ENCODE measurements around the gene PRKN. TPM values are rescaled to one million over a fixed set of nuclear protein-coding genes. Genes with fewer than 3 reads are reported as not detected.

PRKN gene
- total and polyA plus RNA-seq, 2 experiments from 2014 or later, result 2.3 to 3.9 TPM

- no peaks in the 10 kb centered on the region for H3K27me3 ChIP-seq
- H3K9me3 ChIP-seq (ENCODE audit: low read depth), result no peaks in the 10 kb centered on the region
- H2AFZ ChIP-seq, result no peak overlapping the region
- H3K4me1 ChIP-seq (ENCODE audit: insufficient read depth), result no peaks in the 10 kb centered on the region
- no peaks in the 10 kb centered on the region for H3K36me3 ChIP-seq (replicated peaks; ENCODE audit: insufficient read depth, low read depth)
- H3K4me3 ChIP-seq, result no peak overlapping the region
- H3K27ac ChIP-seq, result no peak overlapping the region
- H3K4me2 ChIP-seq, result no peak overlapping the region
- WGBS (ENCODE audit: low lambda C conversion rate, missing lambda C conversion rate), result 90% methylated on average over 5 of the region's 5 CpGs
- TF ChIP-seq EZH2 (IDR thresholded peaks at IDR 0.05; ENCODE audit: borderline replicate concordance) (no peak), EZH2phosphoT487 (IDR thresholded peaks at IDR 0.05; ENCODE audit: low read depth, severe bottlenecking, unreplicated experiment) (no peak)
- TF ChIP-seq, protein P1, sequence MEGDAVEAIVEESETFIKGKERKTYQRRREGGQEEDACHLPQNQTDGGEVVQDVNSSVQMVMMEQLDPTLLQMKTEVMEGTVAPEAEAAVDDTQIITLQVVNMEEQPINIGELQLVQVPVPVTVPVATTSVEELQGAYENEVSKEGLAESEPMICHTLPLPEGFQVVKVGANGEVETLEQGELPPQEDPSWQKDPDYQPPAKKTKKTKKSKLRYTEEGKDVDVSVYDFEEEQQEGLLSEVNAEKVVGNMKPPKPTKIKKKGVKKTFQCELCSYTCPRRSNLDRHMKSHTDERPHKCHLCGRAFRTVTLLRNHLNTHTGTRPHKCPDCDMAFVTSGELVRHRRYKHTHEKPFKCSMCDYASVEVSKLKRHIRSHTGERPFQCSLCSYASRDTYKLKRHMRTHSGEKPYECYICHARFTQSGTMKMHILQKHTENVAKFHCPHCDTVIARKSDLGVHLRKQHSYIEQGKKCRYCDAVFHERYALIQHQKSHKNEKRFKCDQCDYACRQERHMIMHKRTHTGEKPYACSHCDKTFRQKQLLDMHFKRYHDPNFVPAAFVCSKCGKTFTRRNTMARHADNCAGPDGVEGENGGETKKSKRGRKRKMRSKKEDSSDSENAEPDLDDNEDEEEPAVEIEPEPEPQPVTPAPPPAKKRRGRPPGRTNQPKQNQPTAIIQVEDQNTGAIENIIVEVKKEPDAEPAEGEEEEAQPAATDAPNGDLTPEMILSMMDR (IDR thresholded peaks at IDR 0.05; ENCODE audit: poor library complexity), result no peak
- DNase-seq (ENCODE audit: low spot score), result no peak
- no peaks in the 10 kb centered on the region for H4K20me1 ChIP-seq (ENCODE audit: insufficient read depth, poor library complexity, severe bottlenecking)
- no peaks in the 10 kb centered on the region for H3K9me2 ChIP-seq (replicated peaks; ENCODE audit: insufficient read depth)
- H3K79me2 ChIP-seq, result no peaks in the 10 kb centered on the region
Measured at GRCh38 chr6:161522276-161522675, 1205.3 kb downstream of the PRKN start.

DNA sequence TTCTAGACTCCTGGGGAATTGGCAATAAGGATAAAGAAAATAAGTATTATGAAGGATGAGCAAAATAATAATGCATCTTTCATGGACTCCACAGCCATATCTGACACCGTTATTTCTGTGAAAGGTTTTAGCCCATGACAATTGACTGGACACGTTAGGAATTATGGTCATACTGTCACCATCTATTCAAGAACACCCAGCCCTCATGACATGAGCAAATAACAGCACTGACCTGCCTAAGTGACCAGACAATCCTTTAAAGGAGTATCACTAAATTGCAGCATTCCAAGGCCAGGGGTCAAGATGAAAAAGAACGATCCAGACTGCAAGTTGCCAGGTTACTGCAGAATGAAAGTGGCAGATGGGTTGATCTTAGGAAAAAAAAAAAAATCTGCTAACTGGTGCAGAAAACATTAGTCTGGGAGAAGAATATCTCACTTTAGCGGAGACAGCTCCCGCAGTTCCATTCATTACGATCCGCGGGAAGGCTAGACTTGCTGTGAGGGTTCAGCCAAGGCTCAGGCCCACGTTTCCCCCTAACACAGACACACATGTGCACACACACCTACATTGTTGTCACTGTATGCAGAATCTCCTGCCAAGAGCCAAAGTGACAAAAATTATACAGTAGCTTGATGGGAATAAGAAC lies 1216.0 kb downstream of the PRKN start:
- Histone ChIP-seq H3K9me3 (ENCODE audit: low read depth) (no peaks in the 10 kb centered on the region), H3K27ac (no peak overlapping the region), H3K9me2 (replicated peaks; ENCODE audit: insufficient read depth) (no peaks in the 10 kb centered on the region), H2AFZ (no peak overlapping the region), H3K79me2 (no peaks in the 10 kb centered on the region), H3K4me2 (no peak overlapping the region), H4K20me1 (ENCODE audit: insufficient read depth, poor library complexity, severe bottlenecking) (no peaks in the 10 kb centered on the region), H3K4me1 (ENCODE audit: insufficient read depth) (no peaks in the 10 kb centered on the region), H3K27me3 (no peaks in the 10 kb centered on the region), H3K4me3 (no peak overlapping the region), H3K36me3 (replicated peaks; ENCODE audit: insufficient read depth, low read depth) (no peaks in the 10 kb centered on the region)
- TF ChIP-seq, protein P1 (IDR thresholded peaks at IDR 0.05; ENCODE audit: poor library complexity), result no peak
- no peak for TF ChIP-seq EZH2phosphoT487 (IDR thresholded peaks at IDR 0.05; ENCODE audit: low read depth, severe bottlenecking, unreplicated experiment)
- WGBS (ENCODE audit: low lambda C conversion rate, missing lambda C conversion rate), result 65% methylated on average over 9 of the region's 9 CpGs
- DNase-seq (ENCODE audit: low spot score), result no peak

- TF ChIP-seq, protein P1 (IDR thresholded peaks at IDR 0.05; ENCODE audit: poor library complexity), result no peak
- TF ChIP-seq EZH2phosphoT487 (IDR thresholded peaks at IDR 0.05; ENCODE audit: low read depth, severe bottlenecking, unreplicated experiment), result no peak
- TF ChIP-seq EZH2 (IDR thresholded peaks at IDR 0.05; ENCODE audit: borderline replicate concordance), result no peak
- H2AFZ ChIP-seq, result no peak overlapping the region
- H3K4me1 ChIP-seq (ENCODE audit: insufficient read depth), result no peaks in the 10 kb centered on the region
- 89% methylated on average over 6 of the region's 6 CpGs for WGBS (ENCODE audit: low lambda C conversion rate, missing lambda C conversion rate)
- H3K9me3 ChIP-seq (ENCODE audit: low read depth), result no peaks in the 10 kb centered on the region
- no peaks in the 10 kb centered on the region for H3K9me2 ChIP-seq (replicated peaks; ENCODE audit: insufficient read depth)
- no peak overlapping the region for H3K4me3 ChIP-seq
- no peak for DNase-seq (ENCODE audit: low spot score)
- no peaks in the 10 kb centered on the region for H3K27me3 ChIP-seq
- H3K79me2 ChIP-seq, result no peaks in the 10 kb centered on the region
- H4K20me1 ChIP-seq (ENCODE audit: insufficient read depth, poor library complexity, severe bottlenecking), result no peaks in the 10 kb centered on the region
- no peaks in the 10 kb centered on the region for H3K36me3 ChIP-seq (replicated peaks; ENCODE audit: insufficient read depth, low read depth)
- no peak overlapping the region for H3K27ac ChIP-seq
- no peak overlapping the region for H3K4me2 ChIP-seq
Measured at GRCh38 chr6:161508341-161508740, 1219.2 kb downstream of the PRKN start.
